NCI-H146 (cell line): ENCODE measurements around the gene WRAP73.
"Not testable (repeated sequence)": the region's sequence is repeated elsewhere in the genome, so short reads cannot be mapped to it uniquely, and the experiment has no call there.

ENCODE experiments used
- DNase-seq: peaks from one replicate; lab custom pipeline; 2025; lab: John Stamatoyannopoulos, UW

Gene WRAP73

GRCh38 chr1:3630161-3630611 is 19.7 kb downstream of the WRAP73 start:
- DNase-seq, result no peak

DNA sequence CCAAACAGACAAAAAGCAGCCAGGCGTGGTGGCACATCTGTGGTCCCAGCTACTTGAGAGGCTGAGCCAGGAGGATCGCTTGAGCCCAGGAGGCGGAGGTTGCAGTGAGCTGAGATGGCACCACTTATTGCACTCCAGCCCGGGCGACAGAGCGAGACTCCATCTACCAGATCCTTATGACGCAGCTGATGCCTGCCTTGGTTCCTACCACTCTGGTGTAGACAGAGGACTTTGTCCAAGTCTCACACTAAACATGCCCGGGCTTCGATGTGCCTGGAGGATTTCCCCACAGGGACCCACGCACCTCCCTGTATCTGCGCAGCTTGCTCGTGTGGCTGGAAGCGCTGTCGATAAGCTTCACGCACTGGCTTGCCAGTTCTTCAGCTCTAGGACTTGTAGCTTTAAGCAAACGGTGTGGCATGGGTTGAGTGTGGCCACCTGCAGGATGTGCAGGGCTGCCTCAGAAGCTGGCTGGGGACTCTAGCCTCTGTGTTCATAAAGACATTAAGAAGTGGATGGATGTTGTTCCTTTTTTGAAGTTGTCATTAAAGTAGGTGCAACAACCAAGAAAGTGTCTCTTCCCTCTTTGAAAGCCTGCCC is 20.2 kb downstream of the WRAP73 start:
- DNase-seq, result no peak

DNA sequence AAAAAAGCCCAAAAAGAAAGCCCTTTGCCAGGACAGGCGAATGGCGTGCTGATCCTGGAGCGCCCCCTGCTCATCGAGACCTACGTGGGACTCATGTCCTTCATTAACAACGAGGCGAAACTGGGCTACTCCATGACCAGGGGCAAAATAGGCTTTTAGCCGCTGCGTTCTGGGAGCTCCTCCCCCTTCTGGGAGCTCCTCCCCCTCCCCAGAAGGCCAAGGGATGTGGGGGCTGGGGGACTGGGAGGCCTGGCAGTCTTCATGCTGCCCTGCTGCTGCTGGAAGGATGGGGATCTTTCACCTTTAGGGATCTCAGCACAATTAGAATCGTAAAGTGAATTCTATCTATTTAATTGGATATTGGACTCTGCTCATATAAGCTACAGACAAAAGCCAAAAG is 21.5 kb downstream of the WRAP73 start:
- no peak for DNase-seq

- no peak for DNase-seq
These were observed 22.2 kb downstream of the WRAP73 start for GRCh38 chr1:3627515-3628253.

GRCh38 chr1:3626025-3626424 is 23.9 kb downstream of the WRAP73 start:
- no peak for DNase-seq

DNA sequence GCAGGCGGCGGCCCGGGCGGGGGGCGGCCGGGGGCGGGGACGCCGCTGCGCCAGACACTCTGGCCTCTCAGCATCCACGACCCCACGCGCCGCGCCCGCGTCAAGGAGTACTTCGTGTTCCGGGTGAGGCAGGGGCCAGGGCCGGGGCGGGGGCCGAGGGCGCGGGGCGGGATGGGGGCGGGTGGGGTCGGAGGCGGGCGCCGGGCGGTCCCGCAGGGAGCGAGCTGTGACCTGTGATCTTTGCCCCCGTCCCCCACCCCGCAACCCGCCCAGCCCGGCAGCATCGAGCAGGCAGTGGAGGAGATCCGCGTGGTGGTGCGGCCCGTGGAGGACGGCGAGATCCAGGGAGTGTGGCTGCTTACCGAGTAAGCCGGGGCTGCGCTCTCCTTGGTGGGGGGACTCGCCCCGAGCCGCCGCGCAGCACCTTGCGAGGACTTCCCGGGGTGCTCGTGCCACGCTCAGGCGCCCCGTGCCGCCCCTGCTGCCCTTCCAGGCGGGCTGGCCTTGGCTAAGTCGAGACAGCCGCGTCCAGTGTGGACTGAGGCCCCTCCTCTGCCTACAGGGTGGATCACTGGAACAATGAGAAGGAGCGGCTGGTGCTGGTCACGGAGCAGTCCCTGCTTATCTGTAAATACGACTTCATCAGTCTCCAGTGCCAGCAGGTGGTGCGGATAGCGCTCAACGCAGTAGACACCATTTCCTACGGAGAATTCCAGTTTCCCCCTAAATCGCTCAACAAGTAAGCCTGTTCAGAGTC is 24.6 kb downstream of the WRAP73 start:
- peak; percentile 69 for DNase-seq

GRCh38 chr1:3624200-3625136 is 25.4 kb downstream of the WRAP73 start, which contains the start of gene TPRG1L:
Gene TPRG1L (plus strand): TSS chr1:3625015. CDS start chr1:3625073, 58 bp downstream.
- peak; percentile 95 for DNase-seq

- no peak for DNase-seq
These were observed 26.3 kb downstream of the WRAP73 start for GRCh38 chr1:3623441-3624199.

GRCh38 chr1:3622102-3622501 is 27.8 kb downstream of the WRAP73 start:
- not testable (repeated sequence) for DNase-seq

GRCh38 chr1:3621151-3621671 is 28.7 kb downstream of the WRAP73 start:
- DNase-seq, result peak; percentile 19

DNA sequence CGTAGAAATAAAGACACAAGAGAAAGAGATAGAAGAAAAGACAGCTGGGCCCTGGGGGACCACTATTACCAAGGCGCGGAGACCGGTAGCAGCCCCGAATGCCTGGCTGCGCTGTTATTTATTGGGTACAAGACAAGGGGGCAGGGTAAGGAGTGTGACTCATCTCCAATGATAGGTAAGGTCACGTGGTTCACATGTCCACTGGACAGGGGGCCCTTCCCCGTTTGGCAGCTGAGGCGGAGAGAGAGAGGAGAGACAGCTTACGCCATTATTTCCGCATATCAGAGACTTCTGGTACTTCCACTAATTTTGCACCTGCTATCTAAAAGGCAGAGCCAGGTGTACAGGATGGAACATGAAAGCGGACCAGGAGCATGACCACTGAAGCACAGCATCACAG is 29.2 kb downstream of the WRAP73 start:
- DNase-seq, result peak; percentile 25

GRCh38 chr1:3618881-3619671 is 30.8 kb downstream of the WRAP73 start:
- DNase-seq, result peak; percentile 70

DNA sequence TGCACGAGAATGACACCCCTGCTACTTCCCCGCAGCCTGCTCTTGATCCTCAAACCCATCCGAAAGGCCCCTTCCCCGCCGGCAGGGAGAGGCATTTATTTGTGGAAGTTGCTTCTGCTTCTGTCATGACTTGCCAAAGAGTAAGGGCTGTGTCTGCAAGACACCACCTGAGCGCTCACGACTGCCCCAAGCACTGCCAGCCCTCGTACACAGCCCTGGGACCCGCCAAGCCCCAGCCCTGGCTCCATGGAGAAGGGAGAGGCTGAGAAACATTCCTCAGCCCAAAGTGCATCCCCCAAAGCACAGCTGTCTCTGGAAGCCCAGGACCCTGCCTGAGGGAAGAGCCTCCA is 31.4 kb downstream of the WRAP73 start:
- DNase-seq, result no peak

DNA sequence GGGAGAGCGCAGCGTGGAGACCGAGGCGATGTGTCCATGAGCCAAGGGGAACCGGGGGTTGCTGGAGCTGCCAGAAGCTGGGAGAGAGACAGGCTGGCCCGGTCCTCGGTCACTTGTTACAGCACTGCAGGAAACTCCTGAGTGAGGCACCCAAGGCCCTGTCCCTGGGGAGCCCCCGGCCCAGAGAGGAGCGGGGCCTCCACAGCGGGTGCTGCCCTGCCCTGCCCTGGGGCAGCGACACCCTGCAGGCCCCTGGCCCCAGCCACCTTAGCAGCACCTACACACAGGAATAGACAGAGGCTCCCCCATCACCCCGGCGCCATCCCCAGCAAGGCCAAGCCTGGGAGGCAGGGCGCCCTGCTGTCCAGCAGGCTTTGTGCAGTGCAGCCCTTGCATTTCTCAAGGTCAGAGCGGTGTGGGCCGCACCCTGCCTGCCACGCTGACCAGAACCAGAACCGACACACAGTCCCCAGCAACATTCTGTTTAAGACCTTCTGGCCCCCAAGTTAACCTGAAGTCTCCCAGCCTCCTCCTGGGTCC is 32.0 kb downstream of the WRAP73 start:
- no peak for DNase-seq

DNA sequence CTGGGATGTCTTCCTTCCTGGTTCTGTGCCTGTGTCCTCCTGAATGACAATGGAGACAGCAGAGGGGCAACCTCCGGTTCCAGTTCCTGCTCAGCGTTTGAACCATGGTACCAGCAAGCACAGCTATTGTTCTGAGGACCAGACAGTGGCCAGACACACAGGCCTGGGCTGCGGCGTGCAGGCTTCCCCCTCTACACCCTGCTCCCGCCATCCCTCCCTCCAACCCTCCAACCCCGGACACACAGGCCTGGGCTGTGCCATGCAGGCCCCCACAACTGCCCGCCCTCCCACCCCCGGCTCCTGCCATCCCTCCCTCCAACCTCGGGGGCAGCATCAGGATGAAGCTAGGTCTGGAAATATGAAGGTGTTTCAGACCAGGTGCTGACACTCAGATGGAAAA is 33.0 kb downstream of the WRAP73 start:
- no peak for DNase-seq

DNA sequence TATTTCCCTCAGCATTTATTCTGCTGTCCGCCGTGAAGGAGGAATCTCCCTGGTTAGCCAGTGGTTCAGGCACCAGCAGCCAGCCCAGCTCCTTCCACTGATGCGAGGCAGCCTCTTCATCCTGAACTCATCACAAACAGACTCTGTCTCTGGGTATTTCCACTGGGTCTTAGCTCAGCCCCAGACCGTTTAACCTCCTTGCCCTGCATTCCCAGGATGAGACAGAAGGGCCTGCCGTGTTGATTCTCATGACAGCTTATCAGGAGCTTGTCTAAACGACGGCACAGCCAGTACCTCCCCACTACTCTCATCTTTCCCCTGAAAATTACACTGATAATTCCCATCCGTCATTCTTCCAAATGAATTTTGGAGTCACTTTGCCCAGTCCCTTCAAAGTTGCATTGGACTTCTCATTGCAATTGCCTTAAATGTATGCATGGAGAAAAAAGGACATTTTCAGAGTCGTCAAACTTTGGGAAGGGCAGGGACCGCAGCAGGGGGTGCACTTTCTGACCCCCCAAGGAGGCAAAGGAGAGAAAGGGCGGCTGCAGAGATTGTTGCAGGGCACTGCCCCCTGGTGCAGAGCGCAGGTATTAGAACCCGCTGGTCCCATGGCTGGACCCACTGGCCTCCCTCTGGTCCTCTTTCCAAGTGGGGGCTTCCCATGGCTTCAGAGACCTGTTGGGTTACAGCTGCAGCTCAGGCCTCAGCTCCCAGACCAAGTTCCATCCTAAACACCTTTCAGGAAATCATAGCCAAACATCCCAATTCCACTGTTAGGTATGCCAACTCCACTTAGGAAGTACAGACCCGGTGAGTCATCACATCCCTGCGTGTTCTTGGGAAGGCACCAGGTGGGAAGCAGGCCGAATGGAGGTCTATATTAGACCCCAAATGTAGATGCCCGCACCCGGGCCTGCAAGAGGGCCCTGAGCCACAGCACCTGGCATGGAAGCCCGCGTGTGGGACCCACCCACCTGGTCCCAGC is 34.9 kb downstream of the WRAP73 start:
- no peak for DNase-seq

DNA sequence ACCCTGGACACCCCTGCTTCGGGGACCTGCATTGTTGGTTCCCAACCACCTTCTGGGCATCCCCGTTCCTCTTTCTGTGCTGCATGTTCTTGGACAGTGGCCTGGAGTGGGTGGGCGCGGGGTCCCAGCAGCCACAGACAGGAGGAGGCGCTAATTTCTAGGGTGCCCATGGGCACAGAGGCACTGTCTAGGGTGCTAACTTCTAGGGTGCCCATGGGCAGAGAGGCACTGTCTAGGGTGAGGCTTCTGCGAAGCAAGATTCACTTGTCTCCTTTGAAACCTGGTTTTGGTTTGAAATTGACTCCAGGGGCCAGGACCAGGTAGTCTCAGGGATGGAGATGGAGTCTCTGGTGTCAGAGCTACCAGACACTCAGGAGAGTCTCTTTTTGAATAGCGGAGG is 37.8 kb downstream of the WRAP73 start:
- DNase-seq, result no peak
